NCI-H460 (cell line): ENCODE results near the gene NRTN. TPM values are rescaled to one million over a fixed set of nuclear protein-coding genes. Genes with fewer than 3 reads are reported as not detected.
A peak's percentile ranks its signal among the peaks of the same experiment; 100 is the strongest.

Source experiments
- DNase-seq: peaks from one replicate; pipeline ENCODE4 v3.0.0-alpha.2; 2016; ENCODE audit warnings: low read depth; ENCODE audit errors: extremely low read depth
- total RNA-seq: library from RNA; depleted of rRNA; stranded (reverse); fragments of >200 nt; shearing (Covaris generic); gene quantifications from 2 replicates; pipeline ENCODE4 v1.2.3, GENCODE V29; 2014

NRTN gene
- total RNA-seq, 1 experiment from 2014 or later, result 1.0 TPM

GRCh38 chr19:5811117-5811516 lies 6.2 kb downstream of the NRTN start:
- no peak for DNase-seq

- DNase-seq, result no peak
Measured at GRCh38 chr19:5814123-5814851, 9.4 kb downstream of the NRTN start.

- DNase-seq, result no peak
Measured at GRCh38 chr19:5814852-5815246, 10.0 kb downstream of the NRTN start.

- no peak for DNase-seq
Measured at GRCh38 chr19:5817218-5817617, 12.4 kb downstream of the NRTN start.

- DNase-seq, result no peak
Measured at GRCh38 chr19:5818594-5818993, 13.7 kb downstream of the NRTN start.

- DNase-seq, result no peak
Measured at GRCh38 chr19:5820785-5821184, 15.9 kb downstream of the NRTN start.

GRCh38 chr19:5821521-5822180 lies 16.8 kb downstream of the NRTN start:
- no peak for DNase-seq

- no peak for DNase-seq
Measured at GRCh38 chr19:5822181-5822844, 17.4 kb downstream of the NRTN start.

- peak; percentile 58 for DNase-seq
Measured at GRCh38 chr19:5823579-5824281, 18.9 kb downstream of the NRTN start.

- DNase-seq, result no peak
Measured at GRCh38 chr19:5824751-5825150, 19.9 kb downstream of the NRTN start.

GRCh38 chr19:5825178-5825577 lies 20.3 kb downstream of the NRTN start:
- no peak for DNase-seq

GRCh38 chr19:5826531-5827341 lies 21.9 kb downstream of the NRTN start:
- DNase-seq, result peak; percentile 54

- DNase-seq, result no peak
Measured at GRCh38 chr19:5827342-5827890, 22.5 kb downstream of the NRTN start.

- DNase-seq, result peak; percentile 90
Measured at GRCh38 chr19:5827891-5828660, 23.2 kb downstream of the NRTN start.

GRCh38 chr19:5828661-5829566 lies 24.0 kb downstream of the NRTN start:
- no peak for DNase-seq

- no peak for DNase-seq
Measured at GRCh38 chr19:5829567-5830310, 24.9 kb downstream of the NRTN start.

GRCh38 chr19:5831159-5831558 lies 26.3 kb downstream of the NRTN start:
- DNase-seq, result no peak

- no peak for DNase-seq
Measured at GRCh38 chr19:5832061-5832460, 27.2 kb downstream of the NRTN start.
